CD1c-positive myeloid dendritic cell (primary cell): ENCODE results near the gene GALNT18.

Experiments
- DNase-seq: peaks from one replicate; pipeline ENCODE4 v3.0.0-alpha.2; 2016; ENCODE audit errors: extremely low spot score

GALNT18 gene

GRCh38 chr11:11243590-11244469 is 378.0 kb downstream of the GALNT18 start:
- peak; percentile 62 for DNase-seq

- no peak for DNase-seq
Observed at GRCh38 chr11:11243209-11243589, 378.6 kb downstream of the GALNT18 start.

GRCh38 chr11:11241284-11241683 is 380.5 kb downstream of the GALNT18 start:
- no peak for DNase-seq

GRCh38 chr11:11239959-11240358 is 381.8 kb downstream of the GALNT18 start:
- no peak for DNase-seq

GRCh38 chr11:11237070-11237832 is 384.6 kb downstream of the GALNT18 start:
- no peak for DNase-seq

- no peak for DNase-seq
Observed at GRCh38 chr11:11236498-11237059, 385.2 kb downstream of the GALNT18 start.

- DNase-seq, result no peak
Observed at GRCh38 chr11:11231763-11232162, 390.0 kb downstream of the GALNT18 start.

- DNase-seq, result no peak
Observed at GRCh38 chr11:11230802-11231562, 390.8 kb downstream of the GALNT18 start.

- DNase-seq, result peak; percentile 9
Observed at GRCh38 chr11:11230087-11230486, 391.7 kb downstream of the GALNT18 start.

GRCh38 chr11:11229647-11230046 is 392.2 kb downstream of the GALNT18 start:
- no peak for DNase-seq

- DNase-seq, result no peak
Observed at GRCh38 chr11:11227296-11228085, 394.3 kb downstream of the GALNT18 start.
